NCI-H2029 treated with DMSO at 0.1 percent for 48 hours (cell line): ENCODE results near the gene DYSF.
"Not testable (repeated sequence)": the region's sequence is repeated elsewhere in the genome, so short reads cannot be mapped to it uniquely, and the experiment has no call there.

Source experiments
- DNase-seq: peaks from one replicate; lab custom pipeline; 2025; lab: John Stamatoyannopoulos, UW

Gene DYSF

DNA sequence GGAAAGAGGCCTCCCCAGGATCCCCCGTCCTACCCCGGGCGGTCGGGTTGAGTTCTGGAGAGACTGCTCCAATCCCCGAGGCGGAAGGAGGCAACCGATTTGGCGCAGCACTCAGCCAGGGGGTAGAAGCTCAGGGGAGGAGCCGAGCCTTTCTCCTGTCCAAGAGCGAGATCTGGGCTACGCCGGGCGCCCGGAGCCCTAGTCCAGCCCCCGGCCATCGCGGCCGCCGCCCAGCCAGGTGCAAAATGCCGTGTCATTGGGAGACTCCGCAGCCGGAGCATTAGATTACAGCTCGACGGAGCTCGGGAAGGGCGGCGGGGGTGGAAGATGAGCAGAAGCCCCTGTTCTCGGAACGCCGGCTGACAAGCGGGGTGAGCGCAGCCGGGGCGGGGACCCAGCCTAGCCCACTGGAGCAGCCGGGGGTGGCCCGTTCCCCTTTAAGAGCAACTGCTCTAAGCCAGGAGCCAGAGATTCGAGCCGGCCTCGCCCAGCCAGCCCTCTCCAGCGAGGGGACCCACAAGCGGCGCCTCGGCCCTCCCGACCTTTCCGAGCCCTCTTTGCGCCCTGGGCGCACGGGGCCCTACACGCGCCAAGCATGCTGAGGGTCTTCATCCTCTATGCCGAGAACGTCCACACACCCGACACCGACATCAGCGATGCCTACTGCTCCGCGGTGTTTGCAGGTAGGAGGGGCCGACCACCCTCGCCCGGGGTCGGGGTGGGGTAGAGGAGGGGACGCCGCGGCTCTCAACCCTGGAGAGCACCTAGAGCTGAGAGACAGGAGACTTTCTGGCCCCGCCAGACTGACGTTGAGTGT lies at the start of gene DYSF:
DYSF (plus strand) TSS at position 158 of the 817 bp plus-strand sequence.
- DNase-seq, result no peak

DNA sequence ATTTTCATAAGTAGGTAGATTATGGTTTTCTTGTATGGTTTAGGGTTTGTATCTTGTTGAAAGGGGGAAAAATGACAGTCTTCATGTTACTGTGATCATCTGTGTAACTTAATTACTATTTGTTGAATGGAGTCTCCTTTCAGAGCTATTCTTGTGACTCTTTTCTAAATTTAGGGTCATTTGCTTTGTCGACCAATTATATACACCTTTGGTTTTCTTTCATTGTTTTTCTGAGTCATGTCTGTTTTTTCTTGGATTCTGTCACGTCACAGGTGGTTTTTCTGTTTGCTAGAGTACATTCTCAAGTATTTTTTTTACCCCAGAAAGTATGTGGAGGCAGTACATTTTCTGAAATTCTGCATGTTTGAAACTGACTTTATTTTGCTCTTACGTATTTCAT lies 43.8 kb upstream of the DYSF start:
- DNase-seq, result no peak

DNA sequence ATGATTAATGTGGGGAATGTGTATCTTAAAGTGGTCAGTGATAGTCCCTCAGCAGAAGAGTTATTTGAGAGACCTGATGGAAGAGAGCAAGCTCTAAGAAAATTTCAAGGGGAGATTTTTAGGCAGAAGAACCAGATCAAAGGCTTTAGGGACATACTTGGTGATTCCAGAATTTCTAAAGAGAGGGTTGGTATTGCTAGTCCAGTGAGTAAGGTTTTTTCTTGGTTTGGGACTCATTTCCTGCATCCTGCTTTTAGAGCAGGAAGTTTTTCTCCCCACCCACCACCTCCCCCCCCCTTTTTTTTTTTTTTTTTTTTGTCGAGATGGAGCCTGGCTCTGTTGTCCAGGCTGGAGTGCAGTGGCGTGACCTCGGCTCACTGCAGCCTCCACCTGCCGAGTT lies 42.7 kb upstream of the DYSF start:
- DNase-seq, result no peak

DNA sequence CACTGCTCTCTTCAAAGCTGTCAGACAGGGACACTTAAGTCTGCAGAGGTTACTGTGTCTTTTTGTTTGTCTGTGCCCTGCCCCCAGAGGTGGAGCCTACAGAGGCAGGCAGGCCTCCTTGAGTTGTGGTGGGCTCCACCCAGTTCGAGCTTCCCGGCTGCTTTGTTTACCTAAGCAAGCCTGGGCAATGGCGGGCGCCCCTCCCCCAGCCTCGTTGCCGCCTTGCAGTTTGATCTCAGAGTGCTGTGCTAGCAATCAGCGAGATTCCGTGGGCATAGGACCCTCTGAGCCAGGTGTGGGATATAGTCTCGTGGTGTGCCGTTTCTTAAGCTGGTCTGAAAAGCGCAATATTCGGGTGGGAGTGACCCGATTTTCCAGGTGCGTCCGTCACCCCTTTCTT lies 36.5 kb upstream of the DYSF start:
- not testable (repeated sequence) for DNase-seq

DNA sequence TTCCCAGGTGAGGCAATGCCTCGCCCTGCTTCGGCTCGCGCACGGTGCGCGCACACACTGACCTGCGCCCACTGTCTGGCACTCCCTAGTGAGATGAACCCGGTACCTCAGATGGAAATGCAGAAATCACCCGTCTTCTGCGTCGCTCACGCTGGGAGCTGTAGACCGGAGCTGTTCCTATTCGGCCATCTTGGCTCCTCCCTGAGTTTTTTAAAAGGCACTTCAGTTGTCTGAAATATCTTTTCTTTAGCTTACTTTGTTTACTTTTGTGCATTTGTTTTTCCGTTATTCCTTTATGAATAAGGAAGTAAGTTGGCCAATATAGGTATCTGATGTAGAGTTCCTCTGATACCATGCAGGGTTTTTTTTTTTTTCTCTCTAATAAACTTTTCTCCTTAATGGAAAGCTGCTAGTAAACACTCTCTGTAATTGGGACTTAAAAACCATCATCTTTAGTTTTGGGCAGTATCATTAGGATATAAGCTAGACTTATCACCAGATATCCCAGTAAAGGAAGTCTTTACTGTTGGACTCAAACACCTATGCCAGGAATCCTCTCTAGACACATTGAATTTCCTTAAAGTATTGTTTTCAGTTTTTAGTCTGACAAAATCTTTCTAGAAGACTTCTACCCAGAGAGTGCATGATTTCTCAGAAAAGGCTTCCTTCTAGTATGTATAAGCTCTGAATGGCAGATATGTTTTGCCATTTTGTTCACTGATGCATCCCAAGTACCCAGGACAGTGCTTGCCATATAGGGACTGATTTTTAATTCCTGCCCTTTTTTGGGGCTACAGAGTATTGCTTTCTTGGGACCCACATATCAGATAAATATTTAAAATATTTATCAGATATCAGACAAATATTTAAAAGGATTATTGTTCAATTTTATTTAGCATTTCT lies 35.8 kb upstream of the DYSF start:
- no peak for DNase-seq

DNA sequence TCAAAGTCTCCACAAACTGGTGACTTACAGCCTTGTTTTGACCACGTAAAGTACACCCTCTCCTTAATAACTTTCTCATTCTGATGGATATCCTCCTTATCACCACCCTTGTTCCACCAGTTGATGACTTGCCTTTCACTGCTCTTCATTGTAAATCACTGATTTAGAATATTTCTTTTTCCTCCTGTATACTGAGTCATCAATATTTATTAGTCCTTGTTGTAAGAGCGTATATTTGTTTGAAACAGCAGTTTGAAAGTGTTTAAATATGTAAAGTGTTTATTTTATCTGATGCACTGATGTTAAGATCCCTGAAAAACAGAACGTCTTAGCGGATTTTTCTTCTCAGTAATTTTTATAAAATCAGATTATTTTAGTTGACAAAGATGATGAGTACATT lies 34.2 kb upstream of the DYSF start:
- no peak for DNase-seq

DNA sequence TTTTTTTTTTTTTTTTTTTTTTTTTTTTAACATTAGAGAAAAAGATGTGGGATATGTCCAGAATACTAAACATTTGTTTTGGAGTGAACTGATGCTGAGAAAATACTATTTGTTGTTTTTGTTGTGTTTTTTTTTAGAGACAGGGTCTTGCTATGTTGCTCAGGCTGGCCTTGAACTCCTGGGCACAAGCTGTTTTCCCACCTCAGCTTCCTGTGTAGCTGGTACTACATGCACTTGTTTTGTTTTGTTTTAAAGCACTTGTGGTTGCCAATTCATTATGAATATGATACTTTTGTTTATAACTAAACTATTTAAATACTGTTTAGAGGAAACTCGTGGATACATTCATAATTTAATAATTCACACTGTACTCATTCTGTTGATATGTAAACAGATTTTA lies 33.4 kb upstream of the DYSF start:
- no peak for DNase-seq

DNA sequence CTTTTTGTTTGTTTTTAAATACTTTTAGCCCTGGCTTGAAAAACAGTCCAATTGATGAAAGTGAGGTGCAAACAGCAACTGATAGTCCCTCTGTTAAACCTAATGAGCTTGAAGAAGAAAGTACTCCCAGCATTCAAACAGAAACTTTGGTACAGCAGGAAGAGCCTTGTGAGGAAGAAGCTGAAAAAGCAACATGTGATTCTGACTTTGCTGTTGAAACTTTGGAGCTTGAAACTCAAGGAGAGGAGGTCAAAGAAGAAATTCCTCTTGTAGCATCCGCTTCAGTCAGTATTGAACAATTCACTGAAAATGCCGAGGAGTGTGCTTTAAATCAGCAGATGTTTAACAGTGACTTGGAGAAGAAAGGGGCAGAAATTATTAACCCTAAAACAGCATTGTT lies 30.6 kb upstream of the DYSF start:
- no peak for DNase-seq

DNA sequence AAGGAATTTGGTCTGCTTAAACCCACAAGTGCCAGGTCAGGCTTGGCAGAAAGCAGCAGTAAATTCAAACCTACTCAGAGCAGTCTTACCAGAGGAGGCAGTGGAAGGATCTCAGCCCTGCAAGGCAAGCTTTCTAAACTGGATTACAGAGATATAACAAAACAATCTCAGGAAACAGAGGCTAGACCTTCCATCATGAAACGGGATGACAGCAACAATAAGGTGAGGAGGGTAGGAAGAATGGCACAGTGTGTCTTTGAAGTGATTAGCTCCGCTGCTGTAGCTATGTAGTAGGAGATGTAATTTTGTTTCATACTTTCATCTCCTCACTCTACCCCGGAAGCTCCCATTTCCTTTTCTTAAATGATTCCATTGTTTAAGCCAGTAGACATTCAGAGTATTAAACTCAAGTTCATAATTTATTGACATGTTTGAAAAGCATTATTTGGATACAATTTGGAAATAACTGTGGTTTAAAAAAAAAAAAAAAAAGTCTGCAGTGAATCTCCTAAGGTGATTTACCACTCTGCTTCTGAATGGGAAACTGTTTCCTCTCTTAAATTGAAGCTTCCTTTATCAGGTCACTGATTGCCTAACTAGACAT lies 29.4 kb upstream of the DYSF start:
- no peak for DNase-seq

DNA sequence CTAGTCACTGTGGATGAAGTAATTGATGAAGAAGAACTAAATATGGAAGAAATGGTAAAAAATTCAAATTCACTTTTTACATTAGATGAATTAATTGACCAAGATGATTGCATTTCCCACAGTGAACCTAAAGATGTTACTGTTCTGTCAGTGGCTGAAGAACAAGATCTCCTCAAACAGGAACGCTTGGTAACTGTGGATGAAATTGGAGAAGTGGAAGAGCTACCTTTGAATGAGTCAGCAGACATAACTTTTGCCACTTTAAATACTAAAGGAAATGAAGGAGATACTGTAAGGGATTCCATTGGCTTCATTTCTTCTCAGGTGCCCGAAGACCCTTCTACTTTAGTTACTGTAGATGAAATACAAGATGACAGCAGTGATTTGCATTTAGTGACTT lies 26.6 kb upstream of the DYSF start:
- no peak for DNase-seq

DNA sequence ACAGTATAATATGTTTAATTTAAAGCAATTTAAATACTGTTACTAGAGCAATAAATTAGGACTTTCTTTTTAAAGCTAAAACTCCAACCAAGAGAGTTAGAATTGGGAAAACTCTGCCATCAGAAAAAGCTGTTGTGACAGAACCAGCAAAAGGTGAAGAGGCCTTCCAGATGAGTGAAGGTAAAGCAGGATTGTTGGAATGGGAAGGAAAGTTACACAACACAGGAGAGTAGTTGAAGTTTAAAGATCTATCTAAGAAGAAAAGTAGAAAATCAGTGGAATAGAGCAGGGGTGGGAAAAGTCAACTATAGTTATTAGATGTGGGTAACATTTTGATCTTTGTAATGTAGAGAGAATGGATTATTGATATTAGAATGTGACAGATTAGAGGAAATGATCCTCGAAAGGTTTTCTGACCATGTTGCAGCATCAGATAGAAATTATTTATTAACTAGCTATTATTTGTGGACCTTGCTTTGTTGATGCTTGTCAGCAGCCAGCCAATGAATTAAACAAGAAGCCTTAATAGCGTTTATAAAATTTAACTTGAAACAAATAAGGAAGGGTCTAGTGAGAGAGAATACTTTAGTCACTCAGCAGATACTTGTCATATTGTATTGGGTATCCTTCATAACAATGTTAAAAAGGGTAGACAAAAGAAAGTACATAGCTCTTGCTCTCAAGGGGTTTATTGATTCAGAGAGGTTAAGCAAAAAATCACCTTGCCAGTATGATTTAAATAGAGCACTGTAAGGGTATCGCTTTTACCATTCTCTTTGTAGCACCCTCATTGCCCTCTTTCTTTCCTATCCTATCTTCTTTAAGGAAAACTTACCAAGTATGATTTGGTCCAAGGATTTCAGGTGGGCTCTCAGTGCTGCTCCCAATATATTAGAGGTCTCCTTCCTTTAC lies 24.6 kb upstream of the DYSF start:
- no peak for DNase-seq

DNA sequence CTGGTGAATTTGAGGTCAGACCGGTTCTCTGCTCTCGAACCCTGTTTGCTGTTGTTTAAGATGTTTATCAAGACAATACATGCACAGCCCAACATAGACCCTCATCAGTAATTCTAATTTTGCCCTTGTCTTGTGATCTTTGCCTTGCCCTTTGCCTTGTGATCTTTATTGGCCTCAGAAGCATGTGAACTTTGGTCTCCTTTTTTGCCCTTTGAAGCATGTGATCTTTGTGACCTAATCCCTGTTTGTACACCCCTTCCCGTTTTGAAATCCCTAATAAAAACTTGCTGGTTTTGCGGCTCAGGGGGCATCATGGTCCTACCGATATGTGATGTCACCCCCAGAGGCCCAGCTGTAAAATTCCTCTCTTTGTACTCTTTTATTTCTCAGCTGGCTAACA lies 8.2 kb upstream of the DYSF start:
- not testable (repeated sequence) for DNase-seq

DNA sequence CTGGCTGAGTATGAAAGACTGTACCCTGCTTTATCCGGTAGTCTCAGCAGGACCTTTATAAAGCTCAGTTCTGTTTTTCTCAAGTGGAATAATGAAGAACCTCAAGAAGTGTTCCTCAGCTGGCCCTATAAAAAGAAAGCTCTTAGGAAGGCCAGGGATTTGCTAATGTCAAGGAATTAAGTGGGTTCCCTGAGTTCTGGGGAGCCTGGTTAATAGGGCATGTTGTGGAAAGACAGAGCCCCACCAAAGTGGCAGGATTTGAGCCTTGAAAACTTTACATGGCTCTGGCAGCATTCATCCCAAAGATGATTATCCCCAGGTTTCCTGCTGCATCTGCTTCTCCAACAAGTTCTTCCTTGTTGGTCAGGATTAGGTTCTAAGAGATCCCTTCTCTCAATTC lies 6.9 kb upstream of the DYSF start:
- DNase-seq, result no peak

DNA sequence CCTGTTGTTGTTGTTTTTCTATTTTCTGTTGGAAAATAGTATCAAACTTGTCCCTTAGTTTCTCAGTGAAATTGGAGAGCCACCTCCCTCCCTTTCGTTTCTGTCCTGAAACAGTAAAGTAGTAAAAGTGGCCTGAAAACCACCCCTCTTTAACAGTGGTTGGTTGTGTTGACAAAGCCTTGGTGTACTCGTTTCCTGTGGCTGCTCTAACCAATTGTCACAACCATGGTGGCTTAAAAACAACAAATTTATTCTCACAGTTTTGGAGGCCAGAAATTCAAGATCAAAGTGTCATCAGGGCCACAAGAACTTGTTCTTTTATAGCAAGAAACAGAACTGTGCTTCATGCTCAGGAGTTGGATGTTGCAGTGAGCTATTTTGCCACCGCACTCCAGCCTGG lies 4.0 kb upstream of the DYSF start:
- DNase-seq, result no peak

DNA sequence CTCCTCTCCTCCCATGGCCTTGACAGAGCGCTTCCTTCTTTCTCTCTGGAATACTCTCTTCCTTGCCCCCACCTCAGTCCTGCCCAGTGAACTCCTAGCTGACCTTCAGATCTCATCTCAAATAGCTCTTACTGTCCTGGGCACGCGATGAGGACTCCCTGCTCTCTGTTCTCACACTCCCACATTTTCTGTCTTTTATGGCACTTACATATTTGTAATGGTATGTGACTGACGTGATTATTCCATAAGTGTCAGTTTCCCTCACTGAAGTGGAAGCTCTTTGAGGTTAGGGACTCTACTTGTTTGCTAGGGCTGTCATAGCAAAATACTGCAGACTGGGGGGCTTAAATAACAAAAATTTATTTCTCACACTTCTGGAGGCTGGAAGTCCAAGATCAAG lies 1.7 kb upstream of the DYSF start:
- no peak for DNase-seq

DNA sequence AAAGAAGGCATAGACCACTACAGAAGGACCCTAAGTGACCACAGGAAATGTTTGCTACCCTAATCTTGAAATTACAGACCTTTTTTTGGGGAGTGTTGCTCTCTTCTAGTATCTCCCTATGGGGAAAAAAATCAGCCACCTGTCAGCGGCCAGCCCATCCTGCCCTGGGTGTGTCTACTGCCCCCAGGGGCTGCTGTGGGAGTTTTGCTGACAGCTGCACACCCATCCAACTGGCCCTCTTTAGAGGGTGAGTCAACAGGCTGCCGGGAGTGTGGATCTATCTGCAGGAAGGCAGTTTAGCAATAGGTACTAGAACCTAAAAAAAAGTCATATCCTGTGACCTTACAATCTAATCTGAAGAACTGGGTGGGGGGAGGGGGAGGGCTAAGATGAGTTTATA lies 796 bp upstream of the DYSF start:
- no peak for DNase-seq

DNA sequence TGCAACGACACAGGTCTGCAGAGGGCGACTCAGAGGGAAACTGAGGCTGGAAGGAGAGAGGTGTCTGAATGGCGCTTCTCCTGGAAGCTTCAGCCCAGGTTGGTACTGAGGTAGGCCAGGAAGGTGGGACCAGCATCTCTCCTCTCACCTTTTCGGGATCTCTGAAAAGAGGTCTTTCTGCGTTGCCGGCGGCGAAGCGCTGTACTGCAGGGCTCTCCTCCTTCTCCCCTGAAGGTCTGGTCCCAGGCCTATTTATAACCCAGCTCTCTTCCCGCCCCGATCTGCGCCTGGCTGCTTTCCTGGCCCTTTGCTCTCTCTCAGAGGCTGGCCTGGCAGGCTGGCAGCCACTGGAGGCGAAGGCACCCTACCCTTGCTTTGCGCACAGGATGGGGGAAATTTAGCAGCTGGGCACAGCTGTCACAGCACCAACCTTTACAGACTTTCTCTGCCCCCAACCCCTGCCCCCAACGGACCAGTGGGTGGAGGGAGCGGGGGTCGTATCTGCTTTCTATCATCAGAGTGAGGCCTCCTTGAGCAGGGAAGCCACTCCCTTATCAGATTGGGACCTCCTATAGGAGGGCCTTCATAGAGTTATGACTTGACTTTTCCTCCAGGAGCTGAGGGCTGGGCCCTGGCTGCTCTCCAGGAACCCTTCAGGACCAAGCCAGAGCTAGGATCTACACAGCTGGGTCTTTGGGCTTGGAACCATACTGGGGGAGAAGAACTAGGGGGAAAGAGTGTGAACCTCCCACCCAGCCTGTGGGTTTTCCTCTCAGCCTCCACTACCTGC lies 1.1 kb downstream of the DYSF start:
- DNase-seq, result no peak

DNA sequence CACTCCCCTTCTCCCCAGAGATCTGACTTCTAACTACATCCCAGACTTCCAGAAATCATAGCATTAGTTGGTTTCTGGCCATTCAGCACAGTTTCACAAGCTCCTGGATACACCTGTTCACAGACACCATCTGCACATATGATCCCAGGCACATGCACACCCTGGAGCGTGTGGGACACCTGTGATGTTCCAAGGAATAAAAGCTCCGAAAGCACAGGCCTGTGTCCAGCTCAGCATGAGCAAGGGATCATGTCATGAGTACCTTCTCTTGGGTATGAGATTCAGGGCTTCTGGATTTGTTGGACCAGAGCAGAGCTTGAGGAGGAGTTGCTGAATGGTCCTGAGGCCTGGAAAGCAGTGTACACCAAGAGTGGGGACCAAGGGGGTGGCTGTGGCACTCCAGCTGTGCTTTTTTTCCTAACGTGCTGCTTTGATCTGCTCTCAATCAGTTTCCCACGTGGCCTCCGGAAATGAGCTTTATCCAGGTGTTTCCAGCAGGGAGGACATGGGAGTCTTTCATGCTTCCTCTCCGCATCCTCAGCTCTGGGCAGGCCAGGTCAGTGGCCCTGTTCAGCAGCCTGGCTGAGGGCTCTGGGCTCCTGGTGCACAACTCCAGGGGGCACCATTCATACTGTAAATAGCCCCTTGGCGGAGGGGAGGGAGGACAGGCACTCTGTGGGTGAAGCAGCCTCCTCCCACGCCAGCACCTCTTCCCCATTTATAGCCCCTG lies 1.8 kb downstream of the DYSF start:
- no peak for DNase-seq

DNA sequence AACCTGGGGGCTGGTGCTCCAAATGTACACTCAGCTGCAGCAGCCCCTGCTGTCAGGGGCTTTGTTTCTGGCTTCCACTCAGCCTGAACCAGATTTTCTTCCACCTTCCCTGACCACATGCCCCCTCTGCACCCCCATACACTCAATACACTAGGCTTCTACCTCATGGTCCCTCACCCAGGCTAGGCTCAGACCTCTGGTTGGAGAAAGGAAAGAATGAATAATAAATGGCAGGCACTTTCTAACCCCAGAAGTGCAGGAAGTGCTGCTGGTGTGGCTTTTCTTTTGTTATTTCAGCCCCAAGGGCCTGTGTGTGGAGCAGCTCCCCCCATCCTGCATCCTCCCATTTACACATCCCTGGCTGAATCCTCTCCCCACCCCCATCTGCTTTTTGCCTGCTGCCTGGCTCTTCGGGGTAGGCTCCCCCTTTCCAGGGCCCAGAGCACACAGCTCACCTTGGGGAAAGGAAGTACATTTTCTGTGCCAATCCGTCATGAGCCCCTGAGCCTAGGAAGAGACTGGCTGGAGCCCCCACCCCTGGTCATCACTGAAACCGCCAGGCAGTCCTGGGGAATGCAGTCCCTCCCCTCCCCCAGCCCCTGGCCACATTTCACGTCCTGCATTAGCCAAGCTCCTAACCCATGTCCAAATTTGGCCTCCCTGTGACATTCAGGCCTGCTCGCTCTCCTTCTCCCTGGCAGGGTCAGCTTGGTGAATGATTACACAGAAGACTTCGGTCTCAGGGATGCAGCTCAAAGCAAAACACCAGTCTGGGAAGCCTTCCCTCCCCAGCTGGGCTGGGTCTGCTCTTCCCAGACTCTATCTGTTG lies 2.6 kb downstream of the DYSF start:
- DNase-seq, result no peak
